Stimulated activated CD8-positive, alpha-beta memory T cell treated with anti-CD3 and anti-CD28 coated beads, Interleukin-15, amount 100 ng/mL, for 1 hour (primary cell): ENCODE results near the gene TMEM239.
"Not testable (repeated sequence)": the region's sequence is repeated elsewhere in the genome, so short reads cannot be mapped to it uniquely, and the experiment has no call there.

Source experiments
- DNase-seq: peaks from one replicate; pipeline ENCODE4 v3.0.0-alpha.2; 2020; ENCODE audit warnings: low read depth

Gene TMEM239

GRCh38 chr20:2820896-2821869, 5.0 kb downstream of the TMEM239 start:
- no peak for DNase-seq

- DNase-seq, result no peak
Measured at GRCh38 chr20:2822073-2822472, 5.9 kb downstream of the TMEM239 start.

GRCh38 chr20:2825761-2826160, 9.6 kb downstream of the TMEM239 start:
- no peak for DNase-seq

- no peak for DNase-seq
Measured at GRCh38 chr20:2826655-2827054, 10.5 kb downstream of the TMEM239 start.

GRCh38 chr20:2829376-2829775, 13.2 kb downstream of the TMEM239 start:
- DNase-seq, result no peak

GRCh38 chr20:2831206-2831605, 15.0 kb downstream of the TMEM239 start:
- DNase-seq, result not testable (repeated sequence)

GRCh38 chr20:2833761-2834160, 17.6 kb downstream of the TMEM239 start:
- DNase-seq, result no peak

- no peak for DNase-seq
Measured at GRCh38 chr20:2834401-2835110, 18.4 kb downstream of the TMEM239 start.

- no peak for DNase-seq
Measured at GRCh38 chr20:2835331-2835796, 19.2 kb downstream of the TMEM239 start.

- no peak for DNase-seq
Measured at GRCh38 chr20:2836035-2836434, 19.9 kb downstream of the TMEM239 start.

GRCh38 chr20:2837221-2837960, 21.2 kb downstream of the TMEM239 start:
- no peak for DNase-seq

GRCh38 chr20:2838170-2838797, 22.1 kb downstream of the TMEM239 start:
- no peak for DNase-seq

GRCh38 chr20:2838847-2839671, 22.9 kb downstream of the TMEM239 start:
- DNase-seq, result no peak

GRCh38 chr20:2839732-2840137, 23.6 kb downstream of the TMEM239 start:
- no peak for DNase-seq

- peak; percentile 75 for DNase-seq
Measured at GRCh38 chr20:2840138-2840966, 24.2 kb downstream of the TMEM239 start, which contains the start of the genes PCED1A and VPS16. Gene PCED1A (minus strand): TSS chr20:2840655. CDS start chr20:2839912, 743 bp downstream. Gene VPS16 (plus strand): TSS chr20:2840745. CDS start chr20:2840775, 30 bp downstream.

GRCh38 chr20:2840967-2841531, 24.9 kb downstream of the TMEM239 start:
- no peak for DNase-seq

- no peak for DNase-seq
Measured at GRCh38 chr20:2845607-2846006, 29.4 kb downstream of the TMEM239 start.

- DNase-seq, result no peak
Measured at GRCh38 chr20:2846698-2847097, 30.5 kb downstream of the TMEM239 start.

- no peak for DNase-seq
Measured at GRCh38 chr20:2847802-2848201, 31.6 kb downstream of the TMEM239 start.
